ENCODE results near the gene KIFAP3. TPM values are rescaled to one million over a fixed set of nuclear protein-coding genes. Genes with fewer than 3 reads are reported as not detected.

Gene KIFAP3
- total RNA-seq, 2 experiments from 2014 or later, result 10.5 to 12.5 TPM

DNA sequence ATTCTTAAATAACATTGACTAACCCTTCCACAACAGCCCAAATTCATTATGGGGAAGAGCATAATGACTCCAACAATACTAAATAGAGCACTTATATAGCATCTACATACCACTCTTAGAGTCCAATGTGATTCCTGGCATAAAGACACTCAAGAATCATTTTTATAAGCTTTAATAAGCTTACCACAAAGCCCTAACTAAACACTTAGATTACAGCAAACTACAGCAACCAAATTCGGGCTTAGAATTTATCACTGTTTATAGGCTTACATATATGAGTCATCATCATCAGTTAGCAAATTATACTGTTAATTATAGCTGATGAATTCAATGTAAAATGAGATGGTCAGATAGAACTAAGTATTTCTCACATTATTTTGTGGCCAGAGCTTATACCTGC, 188.1 kb downstream of the KIFAP3 start:
- no TSS peak for BruUV-seq (replicated peaks)
- DNase-seq (ENCODE audit: low spot score), result no peak
- H3K4me3 ChIP-seq (ENCODE audit: low read depth, low read length, poor library complexity, severe bottlenecking), result no peak overlapping the region
- H3K9me3 ChIP-seq (ENCODE audit: low read length), result no peaks in the 10 kb centered on the region
- ChIA-PET CTCF (ENCODE audit: unreplicated experiment) (no interaction called here), POLR2A (interaction anchor here (0.7 to 1.2 kb wide), 2 partner anchors 33 kb away, joined by 3 to 5 read pairs; no protein-coding TSS in a partner anchor)
- TF ChIP-seq, protein P1, sequence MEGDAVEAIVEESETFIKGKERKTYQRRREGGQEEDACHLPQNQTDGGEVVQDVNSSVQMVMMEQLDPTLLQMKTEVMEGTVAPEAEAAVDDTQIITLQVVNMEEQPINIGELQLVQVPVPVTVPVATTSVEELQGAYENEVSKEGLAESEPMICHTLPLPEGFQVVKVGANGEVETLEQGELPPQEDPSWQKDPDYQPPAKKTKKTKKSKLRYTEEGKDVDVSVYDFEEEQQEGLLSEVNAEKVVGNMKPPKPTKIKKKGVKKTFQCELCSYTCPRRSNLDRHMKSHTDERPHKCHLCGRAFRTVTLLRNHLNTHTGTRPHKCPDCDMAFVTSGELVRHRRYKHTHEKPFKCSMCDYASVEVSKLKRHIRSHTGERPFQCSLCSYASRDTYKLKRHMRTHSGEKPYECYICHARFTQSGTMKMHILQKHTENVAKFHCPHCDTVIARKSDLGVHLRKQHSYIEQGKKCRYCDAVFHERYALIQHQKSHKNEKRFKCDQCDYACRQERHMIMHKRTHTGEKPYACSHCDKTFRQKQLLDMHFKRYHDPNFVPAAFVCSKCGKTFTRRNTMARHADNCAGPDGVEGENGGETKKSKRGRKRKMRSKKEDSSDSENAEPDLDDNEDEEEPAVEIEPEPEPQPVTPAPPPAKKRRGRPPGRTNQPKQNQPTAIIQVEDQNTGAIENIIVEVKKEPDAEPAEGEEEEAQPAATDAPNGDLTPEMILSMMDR (conservative IDR thresholded peaks at IDR 0.05; ENCODE audit: low read length), result no peak
- no peak for TF ChIP-seq EZH2phosphoT487 (IDR thresholded peaks at IDR 0.05; ENCODE audit: borderline replicate concordance, low read depth, low read length)
- H3K4me2 ChIP-seq (ENCODE audit: low read length), result no peak overlapping the region
- H3K27ac ChIP-seq (ENCODE audit: low read depth, low read length, poor library complexity, severe bottlenecking), result no peak overlapping the region
- peaks cover 7% of the 10 kb centered on the region for H3K4me1 ChIP-seq (ENCODE audit: insufficient read depth, low read length, poor library complexity, severe bottlenecking)
- no peak overlapping the region for H2AFZ ChIP-seq (ENCODE audit: low read length)
- intact Hi-C loops (cut with micrococcal nuclease; ENCODE audit: unreplicated experiment), result no loop called here
- no peaks in the 10 kb centered on the region for H4K20me1 ChIP-seq (ENCODE audit: insufficient read depth, low read length)
- H3K36me3 ChIP-seq (ENCODE audit: insufficient read depth, low read length), result peaks cover 17% of the 10 kb centered on the region
- peaks cover under 1% of the 10 kb centered on the region; the same call in 1 of the 2 replicates for H3K79me2 ChIP-seq (ENCODE audit: insufficient read depth, low read depth, low read length)
- no peaks in the 10 kb centered on the region for H3K9me2 ChIP-seq (ENCODE audit: insufficient read depth, low read length)

DNA sequence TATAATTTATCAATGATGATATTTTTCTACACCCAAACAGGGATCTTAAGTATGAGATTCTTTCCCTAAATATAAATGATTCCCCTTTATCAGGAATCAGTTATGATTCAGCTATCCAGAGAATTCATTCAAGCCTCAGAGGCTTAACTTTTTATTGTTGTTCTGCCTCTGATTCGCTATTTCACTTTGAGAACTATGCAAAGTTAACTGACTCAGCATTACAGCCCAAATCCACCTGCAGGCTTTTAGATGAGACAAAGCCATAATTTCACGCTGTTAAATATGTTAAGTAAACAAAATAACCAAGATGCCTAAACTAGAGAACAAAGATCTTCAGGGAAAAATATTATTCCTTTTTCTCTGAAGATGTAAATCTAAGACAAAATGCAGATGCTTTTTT, 189.3 kb downstream of the KIFAP3 start:
- Histone ChIP-seq H3K27ac (ENCODE audit: low read depth, low read length, poor library complexity, severe bottlenecking) (no peak overlapping the region), H3K9me3 (ENCODE audit: low read length) (no peaks in the 10 kb centered on the region), H3K4me3 (ENCODE audit: low read depth, low read length, poor library complexity, severe bottlenecking) (no peak overlapping the region), H3K9me2 (ENCODE audit: insufficient read depth, low read length) (no peaks in the 10 kb centered on the region), H3K4me1 (ENCODE audit: insufficient read depth, low read length, poor library complexity, severe bottlenecking) (no peaks in the 10 kb centered on the region), H3K36me3 (ENCODE audit: insufficient read depth, low read length) (peaks cover 17% of the 10 kb centered on the region), H3K79me2 (ENCODE audit: insufficient read depth, low read depth, low read length) (no peaks in the 10 kb centered on the region), H2AFZ (ENCODE audit: low read length) (no peak overlapping the region), H3K4me2 (ENCODE audit: low read length) (no peak overlapping the region), H4K20me1 (ENCODE audit: insufficient read depth, low read length) (no peaks in the 10 kb centered on the region)
- ChIA-PET POLR2A (interaction anchor here (1.2 kb wide), 1 partner anchor 31 kb away, joined by 5 read pairs; no protein-coding TSS in a partner anchor), CTCF (ENCODE audit: unreplicated experiment) (no interaction called here)
- intact Hi-C loops (cut with micrococcal nuclease; ENCODE audit: unreplicated experiment), result no loop called here
- TF ChIP-seq, protein P1 (conservative IDR thresholded peaks at IDR 0.05; ENCODE audit: low read length), result no peak
- no peak for TF ChIP-seq EZH2phosphoT487 (IDR thresholded peaks at IDR 0.05; ENCODE audit: borderline replicate concordance, low read depth, low read length)
- no peak for DNase-seq (ENCODE audit: low spot score)
- BruUV-seq (replicated peaks), result no TSS peak

GRCh38 chr1:169884634-169885033, 189.9 kb downstream of the KIFAP3 start:
- BruUV-seq (replicated peaks), result no TSS peak
- Histone ChIP-seq H3K4me1 (ENCODE audit: insufficient read depth, low read length, poor library complexity, severe bottlenecking) (no peaks in the 10 kb centered on the region), H3K36me3 (ENCODE audit: insufficient read depth, low read length) (peaks cover 17% of the 10 kb centered on the region), H3K4me3 (ENCODE audit: low read depth, low read length, poor library complexity, severe bottlenecking) (no peak overlapping the region), H3K9me3 (ENCODE audit: low read length) (no peaks in the 10 kb centered on the region), H3K79me2 (ENCODE audit: insufficient read depth, low read depth, low read length) (no peaks in the 10 kb centered on the region), H2AFZ (ENCODE audit: low read length) (no peak overlapping the region), H3K9me2 (ENCODE audit: insufficient read depth, low read length) (no peaks in the 10 kb centered on the region), H3K27ac (ENCODE audit: low read depth, low read length, poor library complexity, severe bottlenecking) (no peak overlapping the region), H4K20me1 (ENCODE audit: insufficient read depth, low read length) (no peaks in the 10 kb centered on the region), H3K4me2 (ENCODE audit: low read length) (no peak overlapping the region)
- ChIA-PET POLR2A (no interaction called here), CTCF (ENCODE audit: unreplicated experiment) (no interaction called here)
- DNase-seq (ENCODE audit: low spot score), result no peak
- intact Hi-C loops (cut with micrococcal nuclease; ENCODE audit: unreplicated experiment), result no loop called here
- TF ChIP-seq, protein P1 (conservative IDR thresholded peaks at IDR 0.05; ENCODE audit: low read length), result no peak
- no peak for TF ChIP-seq EZH2phosphoT487 (IDR thresholded peaks at IDR 0.05; ENCODE audit: borderline replicate concordance, low read depth, low read length)

All from OCI-LY7 (cell line).